Neural crest cell (in vitro differentiated cells): ENCODE results near the gene ZBTB24. TPM values are rescaled to one million over a fixed set of nuclear protein-coding genes. Genes with fewer than 3 reads are reported as not detected.
"Not testable (repeated sequence)": the region's sequence is repeated elsewhere in the genome, so short reads cannot be mapped to it uniquely, and the experiment has no call there.

Source experiments
- DNase-seq: peaks from one replicate; pipeline ENCODE4 v3.0.0; 2021; ENCODE audit warnings: low read depth, mixed read lengths, low spot score
- H3K27ac Mint-ChIP-seq: one replicate; pipeline ENCODE4 v1.8.0; 2021; ENCODE audit warnings: mild to moderate bottlenecking, mixed read lengths; ENCODE audit not compliant: unreplicated experiment
- H3K27me3 Mint-ChIP-seq: 2 replicates; pipeline ENCODE4 v1.8.0; 2021; ENCODE audit warnings: low read depth, mild to moderate bottlenecking, mixed read lengths
- H3K36me3 Mint-ChIP-seq: 2 replicates; pipeline ENCODE4 v1.8.0; 2021; ENCODE audit warnings: low read depth, mild to moderate bottlenecking, mixed read lengths
- H3K4me1 Mint-ChIP-seq: 2 replicates; pipeline ENCODE4 v1.8.0; 2021; ENCODE audit warnings: mixed read lengths
- H3K4me3 Mint-ChIP-seq: one replicate; pipeline ENCODE4 v1.8.0; 2021; ENCODE audit warnings: mild to moderate bottlenecking, mixed read lengths
- H3K9me3 Mint-ChIP-seq: 2 replicates; pipeline ENCODE4 v1.8.0; 2021; ENCODE audit warnings: mixed read lengths
- total RNA-seq: library from RNA; stranded (reverse); gene quantifications from 2 replicates; pipeline ENCODE4 v1.2.1, GENCODE V29; 2021
- TF ChIP-seq, protein P1 (sequence below): fragments of 200-600 bp; sonication (generic); conservative IDR thresholded peaks from 2 replicates; pipeline ENCODE4 v1.5.0; 2021; ENCODE audit warnings: antibody characterized with exemption, mild to moderate bottlenecking

The ZBTB24 gene
- total RNA-seq, 1 donor from 2014 or later = 10.5 TPM

GRCh38 chr6:109469591-109470189 lies 13.3 kb downstream of the ZBTB24 start:
- Mint-ChIP-seq H3K27me3 (no peaks in the 10 kb centered on the region), H3K9me3 (no peaks in the 10 kb centered on the region), H3K27ac (no peak overlapping the region), H3K4me3 (no peak overlapping the region), H3K36me3 (peaks cover 20% of the 10 kb centered on the region), H3K4me1 (no peaks in the 10 kb centered on the region)
- DNase-seq = no peak
- TF ChIP-seq, protein P1, sequence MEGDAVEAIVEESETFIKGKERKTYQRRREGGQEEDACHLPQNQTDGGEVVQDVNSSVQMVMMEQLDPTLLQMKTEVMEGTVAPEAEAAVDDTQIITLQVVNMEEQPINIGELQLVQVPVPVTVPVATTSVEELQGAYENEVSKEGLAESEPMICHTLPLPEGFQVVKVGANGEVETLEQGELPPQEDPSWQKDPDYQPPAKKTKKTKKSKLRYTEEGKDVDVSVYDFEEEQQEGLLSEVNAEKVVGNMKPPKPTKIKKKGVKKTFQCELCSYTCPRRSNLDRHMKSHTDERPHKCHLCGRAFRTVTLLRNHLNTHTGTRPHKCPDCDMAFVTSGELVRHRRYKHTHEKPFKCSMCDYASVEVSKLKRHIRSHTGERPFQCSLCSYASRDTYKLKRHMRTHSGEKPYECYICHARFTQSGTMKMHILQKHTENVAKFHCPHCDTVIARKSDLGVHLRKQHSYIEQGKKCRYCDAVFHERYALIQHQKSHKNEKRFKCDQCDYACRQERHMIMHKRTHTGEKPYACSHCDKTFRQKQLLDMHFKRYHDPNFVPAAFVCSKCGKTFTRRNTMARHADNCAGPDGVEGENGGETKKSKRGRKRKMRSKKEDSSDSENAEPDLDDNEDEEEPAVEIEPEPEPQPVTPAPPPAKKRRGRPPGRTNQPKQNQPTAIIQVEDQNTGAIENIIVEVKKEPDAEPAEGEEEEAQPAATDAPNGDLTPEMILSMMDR = no peak

GRCh38 chr6:109467696-109468095 lies 15.3 kb downstream of the ZBTB24 start:
- Mint-ChIP-seq H3K9me3 (no peaks in the 10 kb centered on the region), H3K27ac (no peak overlapping the region), H3K4me3 (no peak overlapping the region), H3K27me3 (no peaks in the 10 kb centered on the region), H3K36me3 (peaks cover 14% of the 10 kb centered on the region), H3K4me1 (no peaks in the 10 kb centered on the region)
- TF ChIP-seq, protein P1 = no peak
- DNase-seq = no peak

GRCh38 chr6:109466212-109466923 lies 16.7 kb downstream of the ZBTB24 start:
- TF ChIP-seq, protein P1 = no peak
- Mint-ChIP-seq H3K9me3 (no peaks in the 10 kb centered on the region), H3K36me3 (peaks cover 18% of the 10 kb centered on the region), H3K4me1 (no peaks in the 10 kb centered on the region), H3K27ac (no peak overlapping the region), H3K4me3 (no peak overlapping the region), H3K27me3 (no peaks in the 10 kb centered on the region)
- DNase-seq = no peak

GRCh38 chr6:109465772-109466171 lies 17.2 kb downstream of the ZBTB24 start:
- Mint-ChIP-seq H3K9me3 (no peaks in the 10 kb centered on the region), H3K27me3 (no peaks in the 10 kb centered on the region), H3K36me3 (peaks cover 24% of the 10 kb centered on the region), H3K4me3 (no peak overlapping the region), H3K4me1 (no peaks in the 10 kb centered on the region), H3K27ac (no peak overlapping the region)
- no peak for DNase-seq
- TF ChIP-seq, protein P1 = no peak

DNA sequence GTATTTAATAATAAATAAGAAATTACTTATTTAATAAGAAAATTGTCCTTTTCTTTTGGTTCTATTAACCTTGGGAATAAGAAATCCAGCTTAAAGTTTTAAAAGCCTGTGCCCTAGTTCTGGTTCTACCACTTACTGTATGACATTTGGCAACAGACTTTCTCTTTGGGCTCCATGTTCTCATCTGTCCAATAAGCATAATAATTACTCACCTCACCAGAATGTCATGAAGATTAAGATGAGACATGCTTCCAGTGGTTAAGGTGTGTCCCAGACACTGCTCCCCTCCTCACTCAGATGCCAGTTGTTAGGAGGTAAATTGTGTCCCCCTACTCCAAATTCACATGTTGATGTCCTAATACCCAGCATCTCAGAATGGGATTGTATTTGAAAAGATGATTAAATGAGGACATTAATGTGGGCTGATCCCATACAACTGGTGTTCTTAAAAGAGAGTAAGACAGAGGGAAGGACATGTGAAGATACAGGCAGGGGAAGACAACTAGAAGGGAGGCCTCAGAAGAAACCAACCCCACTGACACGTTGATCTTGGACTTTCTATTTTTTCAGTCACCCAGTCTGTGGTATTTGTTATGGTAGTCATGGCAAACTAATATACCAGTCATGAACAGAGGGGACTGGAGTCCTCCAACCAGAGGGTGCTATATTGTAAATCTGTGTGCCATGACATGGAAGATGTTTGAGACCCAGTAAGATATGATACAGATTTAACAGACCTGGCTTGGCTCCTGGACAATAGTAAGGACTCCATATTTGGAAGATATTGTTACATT lies 21.1 kb downstream of the ZBTB24 start:
- TF ChIP-seq, protein P1 = no peak
- H3K4me3 Mint-ChIP-seq = no peak overlapping the region
- H3K9me3 Mint-ChIP-seq = no peaks in the 10 kb centered on the region
- H3K27me3 Mint-ChIP-seq = peaks cover 2% of the 10 kb centered on the region
- no peak for DNase-seq
- peaks cover 13% of the 10 kb centered on the region for H3K4me1 Mint-ChIP-seq
- H3K27ac Mint-ChIP-seq = no peak overlapping the region
- peaks cover 15% of the 10 kb centered on the region for H3K36me3 Mint-ChIP-seq

DNA sequence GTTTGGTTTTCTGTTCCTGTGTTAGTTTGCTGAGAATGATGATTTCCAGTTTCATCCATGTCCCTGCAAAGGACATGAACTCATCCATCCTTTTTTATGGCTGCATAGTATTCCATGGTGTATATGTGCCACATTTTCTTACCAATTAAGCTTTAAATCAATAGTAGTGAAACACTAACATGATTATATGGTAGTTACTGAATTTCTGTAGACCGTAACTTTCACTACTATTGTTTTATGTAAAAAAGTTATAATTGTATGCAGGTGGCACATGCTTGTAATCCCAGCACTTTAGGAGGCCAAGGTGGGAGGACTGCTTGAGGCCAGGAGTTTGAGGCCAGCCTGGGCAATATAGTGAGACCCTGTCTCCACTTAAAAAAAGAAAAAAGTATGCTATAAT lies 21.8 kb downstream of the ZBTB24 start:
- DNase-seq, H3K27me3 Mint-ChIP-seq, H3K4me3 Mint-ChIP-seq, H3K9me3 Mint-ChIP-seq, H3K27ac Mint-ChIP-seq: not testable (repeated sequence)
- H3K4me1 Mint-ChIP-seq = peaks cover 20% of the 10 kb centered on the region
- H3K36me3 Mint-ChIP-seq = peaks cover 15% of the 10 kb centered on the region
